SW 1271 (cell line): ENCODE results near the gene LURAP1L.
A peak's percentile ranks its signal among the peaks of the same experiment; 100 is the strongest.

ENCODE experiments used
- DNase-seq, 2 experiments: peaks; one replicate each; lab custom pipeline; 2025; lab: John Stamatoyannopoulos, UW

LURAP1L gene, protein sequence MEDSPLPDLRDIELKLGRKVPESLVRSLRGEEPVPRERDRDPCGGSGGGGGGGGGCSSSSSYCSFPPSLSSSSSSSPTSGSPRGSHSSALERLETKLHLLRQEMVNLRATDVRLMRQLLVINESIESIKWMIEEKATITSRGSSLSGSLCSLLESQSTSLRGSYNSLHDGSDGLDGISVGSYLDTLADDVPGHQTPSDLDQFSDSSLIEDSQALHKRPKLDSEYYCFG

DNA sequence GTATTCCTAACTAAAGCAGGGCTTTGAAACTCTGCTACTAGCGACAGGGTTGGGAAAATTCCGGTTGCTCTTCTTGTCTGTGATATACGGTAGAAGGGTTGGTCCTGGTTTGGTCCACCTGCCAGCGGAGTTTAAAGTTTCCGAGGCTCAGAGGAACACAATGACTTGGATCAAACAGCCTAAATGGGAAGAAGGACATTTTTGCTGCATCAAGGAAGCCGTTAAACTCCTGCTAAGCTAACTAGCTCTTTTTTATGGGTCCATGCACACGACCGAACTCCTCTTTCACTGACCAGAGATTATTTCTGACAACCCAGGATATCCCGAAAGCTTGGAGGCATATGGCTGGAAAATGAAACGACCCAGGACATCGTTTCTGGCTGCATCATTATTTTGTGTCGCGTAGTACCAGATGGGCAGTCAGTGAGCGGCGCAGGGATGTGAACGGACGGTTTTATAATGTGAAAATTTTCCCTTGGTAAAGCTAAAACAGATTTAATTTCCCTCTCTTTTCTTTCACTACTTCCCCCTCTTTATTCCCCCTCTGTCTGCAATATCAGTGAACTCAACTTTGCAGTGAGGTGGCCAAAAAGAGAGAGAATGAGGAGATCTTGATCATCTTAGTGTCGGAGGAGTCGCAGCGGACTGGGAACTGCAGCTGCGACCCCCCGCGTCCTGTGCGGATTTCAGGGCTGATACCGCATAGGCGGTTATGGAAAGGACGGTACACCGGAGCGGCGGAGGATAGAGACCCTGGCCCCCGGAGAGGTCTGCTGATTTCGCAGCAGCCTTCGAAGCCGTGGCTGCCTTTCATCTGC, at the start of gene LURAP1L:
LURAP1L (plus strand) TSS at position 160 of the 818 bp plus-strand sequence. CDS start 696 bp downstream, outside the sequence.
- peak in 1 of 2 experiments; percentile 32 for DNase-seq

DNA sequence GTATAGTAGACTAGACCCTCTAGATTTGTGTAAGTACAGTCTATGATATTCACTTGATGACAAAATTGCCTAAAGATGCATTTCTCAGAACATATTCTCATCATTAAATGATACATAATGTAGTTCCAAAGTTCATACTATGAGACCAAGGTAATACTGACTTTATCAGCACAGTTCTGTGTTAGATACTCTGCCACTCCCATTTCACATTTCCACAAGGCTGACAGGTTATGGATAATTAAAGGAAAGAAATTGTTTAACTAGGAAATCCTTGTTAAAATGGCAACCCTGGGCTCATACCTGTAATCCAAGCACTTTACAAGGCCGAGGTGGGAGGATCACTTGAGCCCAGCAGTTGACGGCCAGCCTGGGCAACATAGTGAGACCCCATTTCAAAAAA, 48.0 kb upstream of the LURAP1L start:
- no peak for DNase-seq

DNA sequence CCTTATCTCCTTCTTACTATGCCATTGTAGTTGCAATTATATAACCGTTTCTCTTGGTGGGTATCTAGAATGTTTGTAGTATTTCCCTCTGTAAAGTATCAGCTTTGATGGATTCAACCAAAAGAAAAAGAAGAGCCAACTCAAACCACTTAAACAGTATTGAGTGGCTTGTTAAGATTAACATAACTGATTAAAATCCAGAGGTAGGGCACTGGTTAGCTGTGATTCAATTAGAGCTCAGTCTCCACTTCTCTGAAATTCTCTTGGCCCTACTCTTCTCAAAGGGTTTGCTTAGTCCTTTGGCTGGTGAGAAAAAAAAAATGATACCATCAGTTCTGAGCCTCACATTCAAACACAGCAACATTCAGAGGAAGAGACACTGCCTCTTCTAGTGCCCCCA, 44.6 kb upstream of the LURAP1L start:
- no peak for DNase-seq

DNA sequence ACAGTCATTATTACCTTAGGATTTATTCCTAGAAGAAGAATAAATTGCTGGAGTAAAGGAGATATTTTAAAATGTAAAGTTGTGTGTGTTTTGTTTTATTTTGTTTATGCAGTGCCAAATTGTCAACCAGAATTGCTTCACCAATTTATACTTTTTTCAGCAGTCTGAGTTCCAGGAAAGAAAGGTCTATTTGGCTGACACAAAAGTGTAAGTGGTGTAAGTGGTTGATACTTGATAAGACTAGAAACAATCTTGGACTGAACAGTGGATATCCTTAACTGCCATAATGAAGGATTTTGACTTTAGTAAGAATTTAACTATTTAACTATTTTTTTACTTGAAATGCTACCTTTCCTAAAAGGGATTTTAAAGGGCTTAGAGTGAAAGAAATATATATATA, 43.9 kb upstream of the LURAP1L start:
- no peak for DNase-seq

DNA sequence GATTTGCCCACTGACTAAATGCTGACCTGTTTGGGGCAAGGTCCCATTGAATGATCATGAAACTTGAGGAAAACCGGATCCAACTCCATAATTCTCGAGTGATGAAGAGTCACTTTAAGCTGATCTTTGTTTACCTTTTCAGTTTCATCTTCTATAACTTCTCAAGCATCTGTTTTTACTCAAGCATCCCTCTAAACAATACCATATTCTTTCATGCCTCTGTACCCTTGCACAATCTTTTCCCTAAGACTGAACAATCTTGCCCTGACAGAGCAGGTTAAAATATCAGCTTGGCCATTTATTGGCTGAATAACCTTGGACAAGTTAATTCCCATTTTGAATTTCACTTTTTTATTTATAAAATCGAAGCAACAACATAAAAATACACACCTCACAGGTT, 41.8 kb upstream of the LURAP1L start:
- no peak for DNase-seq

DNA sequence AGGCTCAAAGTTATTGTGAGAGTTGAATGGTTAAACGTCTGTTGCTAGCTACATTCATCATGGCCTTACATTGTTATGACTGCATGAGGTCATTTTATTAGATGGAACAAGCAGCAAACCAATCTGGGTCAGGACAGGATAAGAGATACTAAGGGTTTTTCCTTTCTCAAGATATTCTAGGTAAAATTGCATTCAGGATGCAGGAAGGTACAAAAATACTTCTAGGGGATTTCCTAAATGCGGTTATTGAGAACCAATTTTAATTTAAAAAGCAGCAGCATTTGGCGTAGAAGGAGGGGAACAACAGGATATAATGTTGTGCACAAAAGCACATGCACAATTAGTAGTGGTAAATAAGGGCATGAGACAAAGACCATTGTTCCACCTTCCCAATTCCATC, 39.2 kb upstream of the LURAP1L start:
- no peak for DNase-seq

DNA sequence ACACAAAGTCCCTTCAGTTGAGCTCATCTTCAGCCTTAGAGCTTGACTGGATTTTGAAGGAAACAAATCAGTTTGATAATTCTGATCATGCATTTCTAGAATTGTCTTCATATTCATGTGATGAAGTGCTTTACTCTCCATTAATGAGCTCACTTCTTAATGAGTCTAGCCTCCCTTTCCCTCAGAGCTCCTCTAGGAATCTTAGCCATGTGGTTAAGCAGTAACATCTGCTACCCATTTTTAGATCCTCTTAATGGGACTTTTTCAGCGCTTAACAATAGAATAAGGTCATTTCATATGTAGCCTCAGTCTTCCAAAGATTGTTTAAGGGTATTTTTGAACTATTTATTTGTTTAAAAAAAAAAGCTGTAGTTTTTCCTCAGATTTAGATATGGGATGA, 36.9 kb upstream of the LURAP1L start:
- DNase-seq: no peak

DNA sequence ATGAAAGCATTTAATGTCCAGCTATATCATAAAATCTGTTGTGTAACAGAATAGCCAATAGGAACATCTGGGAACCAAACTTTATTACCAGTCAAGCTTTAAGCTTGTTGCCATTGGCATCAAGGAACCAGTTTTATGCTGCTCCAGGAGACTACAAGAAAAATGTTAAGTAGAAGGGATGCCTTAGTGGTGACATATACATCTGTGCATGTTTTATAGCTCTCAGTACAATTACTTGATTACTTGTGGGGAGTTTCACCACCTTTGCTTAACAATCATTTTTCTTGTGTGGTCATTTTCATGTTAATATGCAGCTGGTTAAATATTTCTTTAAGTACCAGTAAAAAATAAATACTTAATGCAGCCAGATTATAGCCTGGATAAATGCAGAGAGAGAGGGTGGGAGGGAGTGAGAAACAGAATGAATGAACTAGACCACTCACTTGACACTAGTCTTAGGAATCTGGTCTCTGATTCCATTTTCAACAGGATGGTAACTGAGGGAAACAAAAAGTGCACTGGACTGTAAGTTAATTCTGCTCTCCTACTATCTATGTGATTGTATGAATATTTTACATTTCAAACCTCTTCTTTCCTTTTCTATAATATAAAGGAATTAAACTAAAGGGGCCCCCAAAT, 35.7 kb upstream of the LURAP1L start:
- DNase-seq: no peak

DNA sequence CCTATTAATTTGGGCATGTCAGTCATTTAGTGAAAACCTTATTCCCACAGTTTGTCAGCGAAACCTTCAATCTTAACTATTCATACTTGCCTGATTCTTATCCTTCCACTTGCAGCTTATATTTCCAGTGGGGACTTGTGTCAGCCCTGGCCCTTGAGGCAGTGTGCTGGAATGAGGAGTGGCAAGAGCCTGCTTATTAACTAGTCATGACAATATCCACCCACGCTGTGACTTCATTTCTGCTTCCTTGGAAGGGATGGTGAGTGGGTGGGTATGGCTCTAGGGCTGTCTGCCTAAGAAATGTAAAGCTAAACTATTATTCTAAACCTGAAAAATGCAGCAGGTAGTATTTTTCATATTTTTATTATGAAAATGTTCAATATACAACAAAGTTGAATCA, 34.0 kb upstream of the LURAP1L start:
- DNase-seq: no peak

DNA sequence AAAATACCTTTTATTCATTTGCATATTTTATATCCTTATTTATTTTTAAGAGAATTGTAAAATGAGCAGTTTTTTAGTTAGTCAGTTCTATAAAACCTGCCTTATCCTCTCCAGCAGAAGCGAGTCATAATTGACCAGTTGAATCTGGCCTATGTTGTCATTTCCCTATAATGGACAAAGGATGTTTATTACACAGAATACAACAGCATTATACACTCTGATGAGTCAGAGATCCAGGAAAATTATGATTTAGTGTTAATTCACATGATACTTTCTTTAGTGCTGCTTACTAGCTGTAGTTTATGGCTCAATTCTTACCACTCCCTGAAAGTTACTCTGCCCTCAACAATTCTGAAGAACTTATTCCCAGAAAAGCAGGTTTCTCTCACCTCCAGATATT, 26.8 kb upstream of the LURAP1L start:
- DNase-seq: no peak

DNA sequence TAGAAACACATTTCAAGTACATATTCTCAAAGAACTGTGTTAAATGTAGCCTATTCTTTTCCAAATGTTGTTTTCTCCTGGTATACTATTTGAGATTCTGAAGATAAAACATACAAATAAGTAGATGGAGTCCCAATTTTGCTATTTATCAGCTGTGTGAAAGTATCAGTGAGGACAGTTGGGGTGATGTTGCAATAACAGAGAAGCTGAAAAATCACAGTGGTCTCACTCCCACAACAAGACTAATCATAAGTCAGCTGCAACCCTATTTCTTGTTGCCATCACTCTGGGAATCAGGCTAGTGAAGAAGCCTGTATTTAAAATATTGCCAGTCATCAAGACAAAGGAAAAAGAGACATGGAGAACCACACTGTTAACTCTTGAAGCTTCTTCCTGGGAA, 25.9 kb upstream of the LURAP1L start:
- no peak for DNase-seq

DNA sequence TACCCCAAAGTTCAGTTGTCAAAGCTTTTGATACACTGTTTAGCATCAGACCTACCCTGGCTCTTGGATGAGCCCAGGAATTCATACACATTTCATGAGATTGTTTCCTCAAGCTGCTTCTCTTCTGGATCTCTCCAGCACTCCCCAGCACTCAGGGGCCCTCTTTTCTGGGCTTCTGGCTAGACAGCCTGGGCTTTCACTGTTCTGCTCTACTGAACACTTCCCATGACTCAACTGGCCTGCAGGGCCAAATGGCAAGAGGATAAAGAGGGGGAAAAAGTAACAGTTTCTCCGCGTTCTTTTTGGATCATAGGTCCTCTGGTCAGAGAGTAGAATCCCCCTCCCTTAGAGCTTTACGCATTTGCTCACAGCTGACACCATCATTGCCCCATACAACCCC, 20.9 kb upstream of the LURAP1L start:
- no peak for DNase-seq

DNA sequence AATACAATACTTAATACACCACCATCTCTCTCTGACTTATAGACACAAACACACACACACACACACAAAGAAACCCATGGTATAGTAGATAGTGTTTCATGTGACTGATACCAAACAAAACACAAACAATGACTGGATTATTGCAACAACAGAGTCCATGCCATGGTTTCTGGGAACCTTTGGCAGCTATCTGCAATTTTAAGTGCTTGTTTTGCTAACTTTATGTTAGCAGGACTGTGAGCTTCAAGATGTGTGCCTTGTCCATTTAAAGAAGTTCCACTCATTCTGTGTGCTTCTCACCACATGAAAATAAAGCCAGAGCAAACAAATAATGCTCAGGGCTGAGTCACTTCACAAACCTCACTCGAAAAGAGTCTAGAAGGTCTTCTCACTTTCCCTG, 15.1 kb upstream of the LURAP1L start:
- no peak for DNase-seq

DNA sequence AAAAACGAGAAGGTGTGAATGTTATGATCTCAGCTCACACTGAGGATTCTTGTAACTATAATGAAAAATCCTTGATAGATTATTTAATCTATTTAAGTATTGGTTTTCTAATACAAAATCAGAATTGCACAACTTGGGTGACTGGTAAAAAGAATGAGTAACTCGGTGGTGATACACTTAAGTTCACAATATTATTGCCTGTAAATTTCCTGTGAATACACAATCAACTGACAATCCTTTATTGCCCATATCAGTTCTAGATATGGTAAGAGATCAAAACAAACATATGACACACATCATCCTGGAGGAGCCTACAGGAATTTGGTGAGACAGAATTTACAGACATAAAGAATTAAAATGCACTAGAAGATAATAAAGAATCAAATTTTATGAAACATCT, 14.1 kb upstream of the LURAP1L start:
- DNase-seq: no peak

DNA sequence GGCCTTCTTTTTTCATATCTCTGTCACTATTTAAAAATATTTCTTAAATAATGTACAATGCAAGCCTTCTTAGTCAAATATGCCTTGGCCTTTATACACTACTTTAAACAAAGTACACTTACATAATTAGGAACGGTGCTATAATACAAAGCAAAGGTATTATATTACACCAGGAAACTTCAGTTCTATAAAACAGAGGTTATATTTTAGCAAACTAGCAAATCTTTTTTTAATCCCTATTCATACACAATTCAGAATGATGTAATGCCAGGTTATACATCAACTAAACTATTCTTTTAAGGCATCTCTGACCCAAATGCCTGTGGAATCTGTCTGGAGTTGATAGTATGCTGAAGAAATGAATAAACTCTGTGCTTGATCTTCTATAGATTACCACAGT, 10.7 kb upstream of the LURAP1L start:
- no peak for DNase-seq

DNA sequence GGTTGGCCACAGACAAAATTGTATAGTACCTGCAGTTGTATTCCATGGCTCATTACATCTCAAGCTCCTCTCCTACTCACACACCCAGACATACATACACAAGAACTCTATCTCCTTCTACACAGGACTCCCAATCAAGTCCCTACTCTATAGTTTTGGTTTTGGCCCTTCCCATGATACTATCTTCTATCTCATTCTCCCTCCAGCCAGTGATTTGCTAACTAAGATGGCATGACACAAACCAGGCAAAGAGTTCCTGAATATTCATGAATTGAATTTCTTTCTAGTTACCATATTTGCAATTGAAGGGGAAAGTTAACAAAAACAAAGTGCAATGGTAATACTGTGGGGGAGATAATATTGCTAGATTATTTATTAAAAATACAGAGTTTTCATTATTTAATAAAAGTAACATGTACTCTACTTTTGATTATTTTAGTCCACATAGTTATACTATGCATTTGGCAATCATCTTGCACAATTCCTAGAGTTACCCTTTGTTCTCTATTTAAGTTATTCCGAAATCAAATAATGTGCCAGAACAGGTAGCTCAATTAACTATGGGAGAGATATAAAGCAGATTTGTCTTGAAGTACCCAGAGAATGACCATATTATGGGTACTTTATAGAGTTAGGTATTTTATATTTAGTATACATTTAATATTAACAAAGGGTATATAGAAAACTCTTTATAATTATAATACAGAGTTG, 9.6 kb upstream of the LURAP1L start:
- DNase-seq: no peak

DNA sequence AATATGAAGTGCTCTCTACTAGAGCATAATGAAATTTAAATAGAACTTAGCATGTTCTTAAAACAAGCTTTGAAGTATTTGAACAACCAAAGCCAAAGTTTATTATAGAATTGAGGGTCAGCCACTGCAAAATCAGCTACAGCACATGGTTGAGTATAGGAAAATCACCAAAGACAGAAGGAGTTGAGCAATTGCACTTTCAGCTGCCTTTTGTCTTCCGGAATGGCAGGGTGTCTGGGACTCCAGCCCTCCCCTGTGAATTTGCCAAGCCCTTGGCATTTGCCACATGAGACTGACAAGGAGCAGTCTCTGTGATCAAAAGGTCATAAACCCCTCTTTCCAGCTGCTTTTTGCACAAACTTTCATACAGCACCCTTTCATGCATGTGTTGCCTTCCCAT, 8.5 kb upstream of the LURAP1L start:
- no peak for DNase-seq

DNA sequence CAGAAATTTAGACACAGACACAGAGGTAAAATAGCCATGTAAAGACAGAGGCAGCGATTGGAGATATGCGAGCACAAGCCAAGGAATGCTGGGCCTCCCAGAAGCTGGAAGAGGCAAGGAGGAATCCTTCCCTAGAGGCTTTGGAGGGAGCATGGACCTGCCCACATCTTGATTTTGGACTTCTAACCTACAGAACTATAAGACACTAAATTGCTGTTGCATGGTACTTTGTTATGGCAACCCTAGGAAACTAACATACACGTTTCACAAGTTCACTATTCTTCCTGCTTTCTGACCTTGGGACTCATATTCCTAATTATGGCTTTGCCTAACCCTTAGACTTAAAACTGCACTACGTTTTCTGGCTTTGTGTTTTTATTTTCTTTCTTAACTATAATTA, 4.6 kb upstream of the LURAP1L start:
- DNase-seq: no peak

DNA sequence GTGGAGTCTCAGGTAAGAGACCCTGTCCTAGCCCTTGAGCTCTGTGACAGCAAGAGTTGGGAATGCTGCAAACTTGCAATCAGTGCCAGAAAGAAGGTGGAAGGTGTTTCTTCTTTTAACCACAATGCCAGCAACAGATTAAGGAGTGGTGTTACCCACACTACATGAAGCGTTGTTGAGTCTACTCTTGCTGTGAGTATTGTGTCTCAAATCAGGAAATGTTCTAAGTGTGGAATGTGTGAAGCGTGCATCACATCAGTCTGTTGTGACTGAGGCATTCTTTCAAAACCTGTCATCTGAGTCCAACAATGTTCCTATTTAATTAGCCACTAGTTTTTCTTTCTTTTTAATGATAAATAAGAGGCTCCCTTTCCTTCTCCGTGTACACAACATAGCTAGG, 2.9 kb upstream of the LURAP1L start:
- DNase-seq: no peak

DNA sequence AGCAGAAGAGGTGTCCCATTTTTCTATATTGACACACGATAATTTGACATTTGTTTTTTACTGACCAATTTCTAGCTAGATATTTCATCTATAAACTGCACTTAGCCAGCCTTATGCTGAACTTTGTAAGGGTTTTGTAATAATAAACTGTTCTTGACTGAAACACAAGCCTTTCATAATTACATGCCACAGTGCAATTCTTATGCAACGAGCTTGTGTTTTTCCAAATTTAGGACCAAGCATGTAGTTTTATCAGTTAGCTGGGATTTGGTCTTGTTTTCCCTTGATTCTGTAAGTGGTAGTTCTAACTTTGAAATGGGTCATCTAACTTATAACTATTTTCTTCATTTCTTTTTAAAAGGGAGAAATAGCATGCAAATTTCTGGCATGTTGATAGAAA, 1.3 kb upstream of the LURAP1L start:
- no peak for DNase-seq

DNA sequence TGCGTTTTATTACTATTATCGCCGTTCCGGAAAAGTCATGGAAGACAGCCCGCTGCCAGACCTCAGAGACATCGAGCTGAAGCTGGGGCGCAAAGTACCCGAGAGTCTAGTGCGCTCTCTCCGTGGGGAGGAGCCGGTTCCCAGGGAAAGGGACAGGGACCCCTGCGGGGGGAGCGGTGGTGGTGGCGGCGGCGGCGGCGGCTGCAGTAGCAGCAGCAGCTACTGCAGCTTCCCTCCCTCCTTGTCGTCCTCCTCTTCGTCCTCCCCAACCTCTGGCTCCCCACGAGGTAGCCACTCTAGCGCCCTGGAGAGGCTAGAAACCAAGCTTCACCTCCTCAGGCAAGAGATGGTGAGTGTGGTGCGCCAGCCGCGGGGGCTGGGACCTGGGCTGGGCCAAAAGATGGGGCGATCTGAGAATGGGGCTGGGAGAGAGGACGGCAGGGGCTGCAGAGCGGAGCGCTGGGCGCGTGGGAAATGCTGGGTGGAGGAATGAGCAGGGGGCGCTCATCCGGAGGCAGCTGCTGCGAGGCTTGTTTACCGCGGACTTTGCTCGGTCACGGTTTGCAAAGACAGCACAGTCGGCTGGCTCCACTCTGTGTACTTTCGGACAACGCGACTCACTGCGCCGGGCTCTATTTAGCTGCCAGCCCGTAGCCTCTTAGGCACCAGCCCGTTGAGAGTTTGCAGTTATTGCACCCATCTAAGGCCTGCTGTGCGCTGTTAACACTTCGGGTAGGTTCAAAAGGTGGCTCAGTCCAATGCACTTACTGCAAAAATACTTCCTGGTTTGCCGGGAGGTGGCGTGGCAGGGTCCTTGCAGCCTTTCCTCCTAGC, 1.1 kb downstream of the LURAP1L start:
- peak; percentile 7 to 63 for DNase-seq
